ENCODE data around the gene MUCL1.

DNA sequence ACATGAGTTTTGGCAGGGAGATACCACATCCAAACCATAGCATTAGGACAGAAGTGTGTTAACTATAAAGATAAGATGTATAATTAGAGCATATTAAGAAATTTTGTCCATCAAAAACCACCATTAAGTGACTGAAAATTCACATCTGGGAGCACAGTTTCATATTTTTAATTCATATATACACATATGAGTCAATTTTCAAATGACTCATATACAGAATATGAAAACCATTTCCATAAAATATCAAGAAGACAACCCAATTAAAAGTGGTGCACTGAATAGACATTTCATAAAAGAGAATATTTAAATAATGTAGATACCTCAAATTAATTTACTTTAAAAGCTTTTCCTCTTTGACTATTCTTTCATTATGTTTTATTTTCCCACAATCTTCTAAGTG, 25.3 kb downstream of the MUCL1 start:
- TF ChIP-seq POLR2AphosphoS5 (IDR thresholded peaks at IDR 0.05; ENCODE audit: low read depth, low read length) (no peak), POLR2A (IDR thresholded peaks at IDR 0.05; ENCODE audit: low read depth, low read length) (no peak), TAF1 (IDR thresholded peaks at IDR 0.05; ENCODE audit: low read depth, low read length) (no peak), SPI1 (IDR thresholded peaks at IDR 0.05; ENCODE audit: low read depth, low read length) (no peak), POU2F2 (IDR thresholded peaks at IDR 0.05; ENCODE audit: low read depth, low read length) (no peak), PAX5 (IDR thresholded peaks at IDR 0.05; ENCODE audit: insufficient read depth, low read length, severe bottlenecking) (no peak)
